ENCODE results near the gene PKP2.

The PKP2 gene

GRCh38 chr12:32921397-32921796, 24.8 kb upstream of the PKP2 start:
- DNase-seq (ENCODE audit: low read depth), result peak; percentile 36
- TF ChIP-seq CTCF (IDR thresholded peaks at IDR 0.05; ENCODE audit: low read length, missing control alignments), result no peak
- H3K4me3 ChIP-seq (replicated peaks; ENCODE audit: low read depth, low read length), result no peak overlapping the region

- TF ChIP-seq CTCF (IDR thresholded peaks at IDR 0.05; ENCODE audit: low read length, missing control alignments), result no peak
- peak; percentile 28 for DNase-seq (ENCODE audit: low read depth)
- no peak overlapping the region for H3K4me3 ChIP-seq (replicated peaks; ENCODE audit: low read depth, low read length)
These were observed 24.0 kb upstream of the PKP2 start for GRCh38 chr12:32920506-32921085.

GRCh38 chr12:32918890-32919801, 22.6 kb upstream of the PKP2 start:
- DNase-seq (ENCODE audit: low read depth), result peak; percentile 77
- no peak overlapping the region for H3K4me3 ChIP-seq (replicated peaks; ENCODE audit: low read depth, low read length)

GRCh38 chr12:32917094-32917611, 20.6 kb upstream of the PKP2 start:
- no peak for TF ChIP-seq CTCF (IDR thresholded peaks at IDR 0.05; ENCODE audit: low read length, missing control alignments)
- H3K4me3 ChIP-seq (replicated peaks; ENCODE audit: low read depth, low read length), result no peak overlapping the region
- peak; percentile 61 for DNase-seq (ENCODE audit: low read depth)

More at GRCh38 chr12:32918890-32919801, 22.6 kb upstream of the PKP2 start:
- peak; percentile 69 for TF ChIP-seq CTCF (IDR thresholded peaks at IDR 0.05; ENCODE audit: low read length, missing control alignments)

GRCh38 chr12:32907898-32908476, 11.4 kb upstream of the PKP2 start:
- no peak overlapping the region for H3K4me3 ChIP-seq (replicated peaks; ENCODE audit: low read depth, low read length)
- DNase-seq (ENCODE audit: low read depth), result no peak
- no peak for TF ChIP-seq CTCF (IDR thresholded peaks at IDR 0.05; ENCODE audit: low read length, missing control alignments)

- TF ChIP-seq CTCF (IDR thresholded peaks at IDR 0.05; ENCODE audit: low read length, missing control alignments), result no peak
- no peak for DNase-seq (ENCODE audit: low read depth)
These were observed 10.6 kb upstream of the PKP2 start for GRCh38 chr12:32907166-32907565.

More at GRCh38 chr12:32907166-32907565, 10.6 kb upstream of the PKP2 start:
- no peak overlapping the region for H3K4me3 ChIP-seq (replicated peaks; ENCODE audit: low read depth, low read length)
